ENCODE data around the gene COL7A1. TPM values are rescaled to one million over a fixed set of nuclear protein-coding genes. Genes with fewer than 3 reads are reported as not detected.

COL7A1 gene
- 147 and 173 TPM in 2 replicates for total RNA-seq

GRCh38 chr3:48595075-48595525, at the start of gene COL7A1:
COL7A1 (minus strand) TSS chr3:48595329; CDS start chr3:48595159, 170 bp downstream.
- TF ChIP-seq, protein P1, sequence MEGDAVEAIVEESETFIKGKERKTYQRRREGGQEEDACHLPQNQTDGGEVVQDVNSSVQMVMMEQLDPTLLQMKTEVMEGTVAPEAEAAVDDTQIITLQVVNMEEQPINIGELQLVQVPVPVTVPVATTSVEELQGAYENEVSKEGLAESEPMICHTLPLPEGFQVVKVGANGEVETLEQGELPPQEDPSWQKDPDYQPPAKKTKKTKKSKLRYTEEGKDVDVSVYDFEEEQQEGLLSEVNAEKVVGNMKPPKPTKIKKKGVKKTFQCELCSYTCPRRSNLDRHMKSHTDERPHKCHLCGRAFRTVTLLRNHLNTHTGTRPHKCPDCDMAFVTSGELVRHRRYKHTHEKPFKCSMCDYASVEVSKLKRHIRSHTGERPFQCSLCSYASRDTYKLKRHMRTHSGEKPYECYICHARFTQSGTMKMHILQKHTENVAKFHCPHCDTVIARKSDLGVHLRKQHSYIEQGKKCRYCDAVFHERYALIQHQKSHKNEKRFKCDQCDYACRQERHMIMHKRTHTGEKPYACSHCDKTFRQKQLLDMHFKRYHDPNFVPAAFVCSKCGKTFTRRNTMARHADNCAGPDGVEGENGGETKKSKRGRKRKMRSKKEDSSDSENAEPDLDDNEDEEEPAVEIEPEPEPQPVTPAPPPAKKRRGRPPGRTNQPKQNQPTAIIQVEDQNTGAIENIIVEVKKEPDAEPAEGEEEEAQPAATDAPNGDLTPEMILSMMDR (IDR thresholded peaks at IDR 0.05; ENCODE audit: insufficient read depth, low read length, severe bottlenecking), result no peak
- DNase-seq (ENCODE audit: low read depth), result no peak
- Histone ChIP-seq H3K36me3 (ENCODE audit: control insufficient read depth, insufficient read depth, low read length) (peaks cover 39% of the 10 kb centered on the region), H3K27me3 (ENCODE audit: control insufficient read depth, insufficient read depth, low read length) (no peaks in the 10 kb centered on the region), H3K4me3 (ENCODE audit: low read depth, low read length) (peak within 1 kb of the TSS; percentile 50)
- no peak for FAIRE-seq

GRCh38 chr3:48642605-48643004, 47.5 kb upstream of the COL7A1 start:
- TF ChIP-seq, protein P1 (IDR thresholded peaks at IDR 0.05; ENCODE audit: insufficient read depth, low read length, severe bottlenecking), result no peak
- Histone ChIP-seq H3K36me3 (ENCODE audit: control insufficient read depth, insufficient read depth, low read length) (no peaks in the 10 kb centered on the region), H3K4me3 (ENCODE audit: low read depth, low read length) (no peak overlapping the region), H3K27me3 (ENCODE audit: control insufficient read depth, insufficient read depth, low read length) (no peaks in the 10 kb centered on the region)
- DNase-seq (ENCODE audit: low read depth) (no peak), FAIRE-seq (no peak)

DNA sequence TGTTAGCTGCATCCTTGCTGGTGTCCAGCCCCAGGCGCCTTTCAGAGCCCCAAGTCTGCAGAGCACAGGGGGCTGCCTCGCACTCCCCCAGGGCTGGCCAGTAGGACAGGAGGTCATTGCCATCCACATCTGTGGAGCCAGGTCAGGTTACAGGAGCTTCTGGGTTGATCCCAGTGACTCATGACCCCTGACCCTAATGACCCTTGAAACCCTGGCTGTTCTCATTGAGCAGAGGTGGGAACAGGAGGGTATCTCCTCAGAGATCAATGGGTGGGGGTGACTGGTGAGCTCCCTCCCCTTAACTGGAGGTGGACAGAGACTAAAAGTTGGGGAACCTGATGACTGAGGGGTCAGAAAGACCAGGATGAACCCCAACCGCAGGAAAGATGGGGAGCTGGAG, 46.3 kb upstream of the COL7A1 start:
- Histone ChIP-seq H3K4me3 (ENCODE audit: low read depth, low read length) (no peak overlapping the region), H3K27me3 (ENCODE audit: control insufficient read depth, insufficient read depth, low read length) (no peaks in the 10 kb centered on the region), H3K36me3 (ENCODE audit: control insufficient read depth, insufficient read depth, low read length) (no peaks in the 10 kb centered on the region)
- DNase-seq (ENCODE audit: low read depth) (no peak), FAIRE-seq (no peak)
- TF ChIP-seq, protein P1 (IDR thresholded peaks at IDR 0.05; ENCODE audit: insufficient read depth, low read length, severe bottlenecking), result no peak

DNA sequence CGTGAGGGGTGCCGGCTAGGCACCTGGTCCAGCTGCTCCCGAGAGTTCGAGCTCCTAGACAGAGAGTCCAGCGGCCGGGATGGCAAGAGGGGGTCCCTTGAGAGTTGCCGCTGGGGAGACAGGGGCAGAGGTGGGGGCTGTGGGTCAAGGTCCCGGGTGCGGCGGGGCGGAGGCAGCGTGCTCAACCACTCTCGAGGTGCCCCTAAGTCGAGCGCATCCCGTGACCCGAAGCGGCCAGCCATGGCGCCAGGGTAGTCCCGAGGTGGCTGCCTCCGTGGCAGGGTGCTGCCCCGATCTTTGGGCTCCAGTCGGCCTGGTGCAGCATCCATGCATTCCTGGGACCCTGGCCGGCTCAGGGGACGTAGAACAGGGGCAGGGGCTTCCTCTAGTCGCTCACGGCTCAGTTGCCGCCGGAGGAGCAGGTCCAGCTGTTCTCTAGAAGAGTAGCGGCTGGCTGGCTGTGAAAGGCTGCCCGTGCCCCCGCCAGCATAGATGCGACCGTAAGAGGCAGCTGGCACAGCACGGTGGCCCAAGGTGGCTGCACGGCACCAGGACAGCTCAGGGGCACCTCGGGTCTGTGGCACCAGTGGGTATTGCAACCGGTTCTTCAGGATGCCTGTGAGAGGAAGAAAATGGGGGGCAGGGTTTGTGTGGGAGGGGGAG, 44.9 kb upstream of the COL7A1 start:
- no peak for FAIRE-seq
- H3K27me3 ChIP-seq (ENCODE audit: control insufficient read depth, insufficient read depth, low read length), result no peaks in the 10 kb centered on the region

DNA sequence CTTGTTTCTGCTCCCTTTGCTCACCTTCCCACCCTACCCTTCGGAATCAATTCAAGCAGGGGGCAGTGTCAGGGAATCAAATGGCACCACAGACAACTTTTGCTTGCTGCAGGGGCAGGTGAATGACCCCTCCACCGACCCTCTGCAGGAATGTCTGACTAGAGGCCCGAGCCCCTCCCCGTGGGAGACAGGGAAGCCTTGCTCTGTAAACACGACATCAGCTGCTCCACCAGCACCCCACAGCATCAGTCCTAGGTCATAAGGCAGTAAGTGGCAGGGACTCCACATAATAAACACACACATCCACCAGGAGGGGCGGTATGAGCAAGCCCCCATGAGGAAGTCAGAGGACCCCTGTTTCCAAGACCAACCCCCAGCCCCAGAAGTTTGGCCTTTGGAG, 42.2 kb upstream of the COL7A1 start:
- TF ChIP-seq, protein P1 (IDR thresholded peaks at IDR 0.05; ENCODE audit: insufficient read depth, low read length, severe bottlenecking), result no peak
- peaks cover 10% of the 10 kb centered on the region for H3K36me3 ChIP-seq (ENCODE audit: control insufficient read depth, insufficient read depth, low read length)
- no peaks in the 10 kb centered on the region for H3K27me3 ChIP-seq (ENCODE audit: control insufficient read depth, insufficient read depth, low read length)
- no peak for FAIRE-seq
- DNase-seq (ENCODE audit: low read depth), result no peak
- no peak overlapping the region for H3K4me3 ChIP-seq (ENCODE audit: low read depth, low read length)

More for the DNA sequence above, 44.9 kb upstream of the COL7A1 start:
- Histone ChIP-seq H3K36me3 (ENCODE audit: control insufficient read depth, insufficient read depth, low read length) (no peaks in the 10 kb centered on the region), H3K4me3 (ENCODE audit: low read depth, low read length) (no peak overlapping the region)
- no peak for DNase-seq (ENCODE audit: low read depth)
- TF ChIP-seq, protein P1 (IDR thresholded peaks at IDR 0.05; ENCODE audit: insufficient read depth, low read length, severe bottlenecking), result no peak
